ENCODE measurements around the gene SBNO2.
A peak's percentile ranks its signal among the peaks of the same experiment; 100 is the strongest.

The SBNO2 gene

GRCh38 chr19:1103708-1104310 is 70.3 kb downstream of the SBNO2 start, which contains the start of gene GPX4:
TSS of gene GPX4 (plus strand) at chr19:1103994. CDS start at chr19:1104044, 50 bp downstream.
- no peaks in the 10 kb centered on the region for H3K27me3 ChIP-seq (ENCODE audit: control insufficient read depth in 2 of 2, insufficient read depth in 2 of 2, low read length in 2 of 2)
- H3K36me3 ChIP-seq (ENCODE audit: control insufficient read depth in 2 of 2, insufficient read depth in 2 of 2, low read length in 2 of 2), result peaks cover 0 to 2% of the 10 kb centered on the region in 2 donors
- peak within 1 kb of the TSS; percentile 76 to 77 for H3K4me3 ChIP-seq (ENCODE audit: low read length in 2 of 2)
- peak within 1 kb of the TSS; percentile 75 to 90 for H3K9ac ChIP-seq (ENCODE audit: low read depth in 1 of 2, low read length in 2 of 2)
- H3K9me3 ChIP-seq (ENCODE audit: control insufficient read depth in 2 of 2, low read length in 2 of 2), result no peaks in the 10 kb centered on the region
- peak within 1 kb of the TSS; percentile 99 for H3K27ac ChIP-seq (ENCODE audit: low read depth in 2 of 2, low read length in 2 of 2)
- H3K4me1 ChIP-seq (ENCODE audit: control insufficient read depth in 2 of 2, insufficient read depth in 2 of 2, low read length in 2 of 2), result peaks cover 27 to 28% of the 10 kb centered on the region in 2 donors

GRCh38 chr19:1103132-1103707 is 70.8 kb downstream of the SBNO2 start:
- Histone ChIP-seq H3K27me3 (ENCODE audit: control insufficient read depth in 2 of 2, insufficient read depth in 2 of 2, low read length in 2 of 2) (no peaks in the 10 kb centered on the region), H3K27ac (ENCODE audit: low read depth in 2 of 2, low read length in 2 of 2) (peak overlapping the region; percentile 83 to 99), H3K4me1 (ENCODE audit: control insufficient read depth in 2 of 2, insufficient read depth in 2 of 2, low read length in 2 of 2) (peaks cover 33% of the 10 kb centered on the region in 2 donors), H3K36me3 (ENCODE audit: control insufficient read depth in 2 of 2, insufficient read depth in 2 of 2, low read length in 2 of 2) (peaks cover 0 to 2% of the 10 kb centered on the region in 2 donors), H3K9ac (ENCODE audit: low read depth in 1 of 2, low read length in 2 of 2) (peak overlapping the region; percentile 54 to 68), H3K4me3 (ENCODE audit: low read length in 2 of 2) (peak overlapping the region; percentile 14 to 74), H3K9me3 (ENCODE audit: control insufficient read depth in 2 of 2, low read length in 2 of 2) (no peaks in the 10 kb centered on the region)

GRCh38 chr19:1102407-1103131 is 71.5 kb downstream of the SBNO2 start:
- Histone ChIP-seq H3K9me3 (ENCODE audit: control insufficient read depth in 2 of 2, low read length in 2 of 2) (no peaks in the 10 kb centered on the region), H3K27me3 (ENCODE audit: control insufficient read depth in 2 of 2, insufficient read depth in 2 of 2, low read length in 2 of 2) (no peaks in the 10 kb centered on the region), H3K36me3 (ENCODE audit: control insufficient read depth in 2 of 2, insufficient read depth in 2 of 2, low read length in 2 of 2) (peaks cover 0 to 2% of the 10 kb centered on the region in 2 donors), H3K9ac (ENCODE audit: low read depth in 1 of 2, low read length in 2 of 2) (peak overlapping the region; percentile 18 to 32), H3K4me3 (ENCODE audit: low read length in 2 of 2) (no peak overlapping the region), H3K4me1 (ENCODE audit: control insufficient read depth in 2 of 2, insufficient read depth in 2 of 2, low read length in 2 of 2) (peaks cover 35 to 38% of the 10 kb centered on the region in 2 donors), H3K27ac (ENCODE audit: low read depth in 2 of 2, low read length in 2 of 2) (peak overlapping the region; percentile 83 to 99)

- Histone ChIP-seq H3K27ac (ENCODE audit: low read depth in 2 of 2, low read length in 2 of 2) (peak overlapping the region; percentile 83 to 99), H3K4me3 (ENCODE audit: low read length in 2 of 2) (peak overlapping the region in 1 of 2 donors; percentile 22), H3K9me3 (ENCODE audit: control insufficient read depth in 2 of 2, low read length in 2 of 2) (no peaks in the 10 kb centered on the region), H3K36me3 (ENCODE audit: control insufficient read depth in 2 of 2, insufficient read depth in 2 of 2, low read length in 2 of 2) (no peaks in the 10 kb centered on the region), H3K27me3 (ENCODE audit: control insufficient read depth in 2 of 2, insufficient read depth in 2 of 2, low read length in 2 of 2) (no peaks in the 10 kb centered on the region), H3K9ac (ENCODE audit: low read depth in 1 of 2, low read length in 2 of 2) (peak overlapping the region; percentile 24 to 51), H3K4me1 (ENCODE audit: control insufficient read depth in 2 of 2, insufficient read depth in 2 of 2, low read length in 2 of 2) (peaks cover 32 to 38% of the 10 kb centered on the region in 2 donors)
Observed at GRCh38 chr19:1101337-1101698, 72.8 kb downstream of the SBNO2 start.

GRCh38 chr19:1098177-1099051 is 75.7 kb downstream of the SBNO2 start:
- H3K9me3 ChIP-seq (ENCODE audit: control insufficient read depth in 2 of 2, low read length in 2 of 2), result no peaks in the 10 kb centered on the region
- H3K27me3 ChIP-seq (ENCODE audit: control insufficient read depth in 2 of 2, insufficient read depth in 2 of 2, low read length in 2 of 2), result no peaks in the 10 kb centered on the region
- peaks cover 37 to 45% of the 10 kb centered on the region in 2 donors for H3K4me1 ChIP-seq (ENCODE audit: control insufficient read depth in 2 of 2, insufficient read depth in 2 of 2, low read length in 2 of 2)
- H3K9ac ChIP-seq (ENCODE audit: low read depth in 1 of 2, low read length in 2 of 2), result peak overlapping the region in 1 of 2 donors; percentile 48
- peak overlapping the region; percentile 43 to 48 for H3K27ac ChIP-seq (ENCODE audit: low read depth in 2 of 2, low read length in 2 of 2)
- H3K4me3 ChIP-seq (ENCODE audit: low read length in 2 of 2), result peak overlapping the region in 1 of 2 donors; percentile 16
- H3K36me3 ChIP-seq (ENCODE audit: control insufficient read depth in 2 of 2, insufficient read depth in 2 of 2, low read length in 2 of 2), result peaks cover 0 to 2% of the 10 kb centered on the region in 2 donors

- Histone ChIP-seq H3K9me3 (ENCODE audit: control insufficient read depth in 2 of 2, low read length in 2 of 2) (no peaks in the 10 kb centered on the region), H3K4me1 (ENCODE audit: control insufficient read depth in 2 of 2, insufficient read depth in 2 of 2, low read length in 2 of 2) (peaks cover 31 to 40% of the 10 kb centered on the region in 2 donors), H3K9ac (ENCODE audit: low read depth in 1 of 2, low read length in 2 of 2) (peak overlapping the region in 1 of 2 donors; percentile 33), H3K4me3 (ENCODE audit: low read length in 2 of 2) (no peak overlapping the region), H3K36me3 (ENCODE audit: control insufficient read depth in 2 of 2, insufficient read depth in 2 of 2, low read length in 2 of 2) (peaks cover 0 to 2% of the 10 kb centered on the region in 2 donors), H3K27me3 (ENCODE audit: control insufficient read depth in 2 of 2, insufficient read depth in 2 of 2, low read length in 2 of 2) (no peaks in the 10 kb centered on the region), H3K27ac (ENCODE audit: low read depth in 2 of 2, low read length in 2 of 2) (peak overlapping the region; percentile 43 to 47)
Observed at GRCh38 chr19:1097810-1098176, 76.3 kb downstream of the SBNO2 start.

- H3K4me3 ChIP-seq (ENCODE audit: low read length in 2 of 2), result peak within 1 kb of the TSS; percentile 73 to 93
- H3K27ac ChIP-seq (ENCODE audit: low read depth in 2 of 2, low read length in 2 of 2), result peak within 1 kb of the TSS; percentile 52 to 63
- H3K9me3 ChIP-seq (ENCODE audit: control insufficient read depth in 2 of 2, low read length in 2 of 2), result no peaks in the 10 kb centered on the region
- peaks cover 22 to 25% of the 10 kb centered on the region in 2 donors for H3K4me1 ChIP-seq (ENCODE audit: control insufficient read depth in 2 of 2, insufficient read depth in 2 of 2, low read length in 2 of 2)
- peaks cover 9 to 15% of the 10 kb centered on the region in 2 donors for H3K36me3 ChIP-seq (ENCODE audit: control insufficient read depth in 2 of 2, insufficient read depth in 2 of 2, low read length in 2 of 2)
- H3K9ac ChIP-seq (ENCODE audit: low read depth in 1 of 2, low read length in 2 of 2), result peak within 1 kb of the TSS; percentile 80 to 90
- H3K27me3 ChIP-seq (ENCODE audit: control insufficient read depth in 2 of 2, insufficient read depth in 2 of 2, low read length in 2 of 2), result no peaks in the 10 kb centered on the region
Observed at GRCh38 chr19:1094978-1095701, 78.9 kb downstream of the SBNO2 start, which contains the start of gene POLR2E. TSS of gene POLR2E (minus strand) at chr19:1095375. CDS start at chr19:1095315, 60 bp downstream.

- H3K9me3 ChIP-seq (ENCODE audit: control insufficient read depth in 2 of 2, low read length in 2 of 2), result no peaks in the 10 kb centered on the region
- H3K27me3 ChIP-seq (ENCODE audit: control insufficient read depth in 2 of 2, insufficient read depth in 2 of 2, low read length in 2 of 2), result no peaks in the 10 kb centered on the region
- peak overlapping the region; percentile 80 to 90 for H3K9ac ChIP-seq (ENCODE audit: low read depth in 1 of 2, low read length in 2 of 2)
- peaks cover 9 to 15% of the 10 kb centered on the region in 2 donors for H3K36me3 ChIP-seq (ENCODE audit: control insufficient read depth in 2 of 2, insufficient read depth in 2 of 2, low read length in 2 of 2)
- H3K4me3 ChIP-seq (ENCODE audit: low read length in 2 of 2), result peak overlapping the region; percentile 73 to 93
- peaks cover 22 to 25% of the 10 kb centered on the region in 2 donors for H3K4me1 ChIP-seq (ENCODE audit: control insufficient read depth in 2 of 2, insufficient read depth in 2 of 2, low read length in 2 of 2)
- H3K27ac ChIP-seq (ENCODE audit: low read depth in 2 of 2, low read length in 2 of 2), result peak overlapping the region in 1 of 2 donors; percentile 52
Observed at GRCh38 chr19:1094655-1094977, 79.5 kb downstream of the SBNO2 start.

Measured in mucosa of rectum (tissue), 2 donors.